SK-N-MC (cell line): Measurements from ENCODE around the gene PCGF3.

Experiments used
- DNase-seq: peaks from one replicate; pipeline ENCODE4 v3.0.0-alpha.2; 2011; ENCODE audit warnings: low read depth, low spot score
- H3K27ac ChIP-seq: fragments of 200-600 bp; sonication (generic); 2 replicates; pipeline ENCODE4 v1.5.1; 2016; ENCODE audit warnings: mixed run types
- H3K36me3 ChIP-seq: fragments of 200-600 bp; sonication (generic); 2 replicates; pipeline ENCODE4 v1.6.1; 2017; ENCODE audit warnings: antibody characterized with exemption, low read length, mixed read lengths; ENCODE audit not compliant: insufficient read depth
- H3K4me3 ChIP-seq: fragments of 200-600 bp; sonication (generic); 2 replicates; pipeline ENCODE4 v1.5.1; 2016
- H3K9ac ChIP-seq: fragments of 200-600 bp; sonication (generic); 2 replicates; pipeline ENCODE4 v1.8.0; 2017; ENCODE audit warnings: mixed run types, mixed read lengths; ENCODE audit not compliant: insufficient read length
- H3K9me3 ChIP-seq: fragments of 200-600 bp; sonication (generic); 2 replicates; pipeline ENCODE4 v1.6.1; 2017; ENCODE audit warnings: low read depth, mild to moderate bottlenecking, antibody characterized with exemption, low read length, moderate library complexity, mixed read lengths
- EZH2 ChIP-seq: fragments of 200-600 bp; sonication (generic); IDR thresholded peaks from one replicate; pipeline ENCODE4 v1.6.1; 2017; ENCODE audit warnings: antibody characterized with exemption
- FOXP2 ChIP-seq: optimal IDR thresholded peaks from 2 replicates; pipeline ENCODE3; 2011; ENCODE audit warnings: mild to moderate bottlenecking, moderate library complexity; ENCODE audit not compliant: insufficient read depth; ENCODE audit errors: extremely low read length, control extremely low read depth
- POLR2AphosphoS5 ChIP-seq: IDR thresholded peaks from 2 replicates; pipeline ENCODE4 v1.6.1; 2012; ENCODE audit warnings: mild to moderate bottlenecking, low read depth, low read length, borderline replicate concordance

Gene PCGF3

GRCh38 chr4:661231-661630 lies 44.4 kb upstream of the PCGF3 start:
- Histone ChIP-seq H3K9me3 (no peaks in the 10 kb centered on the region), H3K9ac (no peak overlapping the region), H3K36me3 (no peaks in the 10 kb centered on the region), H3K4me3 (no peak overlapping the region), H3K27ac (no peak overlapping the region)
- no peak for DNase-seq
- no peak for TF ChIP-seq FOXP2
- TF ChIP-seq POLR2AphosphoS5: no peak
- TF ChIP-seq EZH2: no peak

- Histone ChIP-seq H3K27ac (no peak overlapping the region), H3K9me3 (no peaks in the 10 kb centered on the region), H3K36me3 (no peaks in the 10 kb centered on the region), H3K9ac (no peak overlapping the region), H3K4me3 (no peak overlapping the region)
- no peak for DNase-seq
- TF ChIP-seq POLR2AphosphoS5: no peak
- TF ChIP-seq EZH2: no peak
- no peak for TF ChIP-seq FOXP2
Measured at GRCh38 chr4:661881-662761, 43.5 kb upstream of the PCGF3 start.

GRCh38 chr4:663046-663437 lies 42.6 kb upstream of the PCGF3 start:
- H3K9ac ChIP-seq: peak overlapping the region; percentile 55
- H3K27ac ChIP-seq: no peak overlapping the region
- H3K36me3 ChIP-seq: no peaks in the 10 kb centered on the region
- TF ChIP-seq POLR2AphosphoS5 (no peak), EZH2 (no peak), FOXP2 (no peak)
- H3K9me3 ChIP-seq: no peaks in the 10 kb centered on the region
- no peak for DNase-seq
- H3K4me3 ChIP-seq: peak overlapping the region; percentile 71

- H3K9me3 ChIP-seq: no peaks in the 10 kb centered on the region
- H3K36me3 ChIP-seq: no peaks in the 10 kb centered on the region
- no peak for DNase-seq
- peak overlapping the region; percentile 55 for H3K9ac ChIP-seq
- H3K4me3 ChIP-seq: peak overlapping the region; percentile 71
- TF ChIP-seq EZH2: no peak
- no peak; the same call in 1 of the 2 replicates for TF ChIP-seq POLR2AphosphoS5
- no peak for TF ChIP-seq FOXP2
- no peak overlapping the region for H3K27ac ChIP-seq
Measured at GRCh38 chr4:663438-664428, 41.9 kb upstream of the PCGF3 start.

- no peak for DNase-seq
- no peak overlapping the region for H3K27ac ChIP-seq
- no peaks in the 10 kb centered on the region for H3K36me3 ChIP-seq
- TF ChIP-seq POLR2AphosphoS5 (no peak), EZH2 (no peak), FOXP2 (no peak)
- H3K4me3 ChIP-seq: no peak overlapping the region
- no peak overlapping the region for H3K9ac ChIP-seq
- H3K9me3 ChIP-seq: no peaks in the 10 kb centered on the region
Measured at GRCh38 chr4:664713-665231, 40.9 kb upstream of the PCGF3 start.

GRCh38 chr4:665381-665750 lies 40.3 kb upstream of the PCGF3 start:
- Histone ChIP-seq H3K9me3 (no peaks in the 10 kb centered on the region), H3K9ac (no peak overlapping the region), H3K36me3 (no peaks in the 10 kb centered on the region), H3K4me3 (no peak overlapping the region), H3K27ac (no peak overlapping the region)
- TF ChIP-seq FOXP2 (no peak), POLR2AphosphoS5 (no peak), EZH2 (no peak)
- no peak for DNase-seq

- TF ChIP-seq EZH2 (no peak), POLR2AphosphoS5 (no peak), FOXP2 (no peak)
- no peak overlapping the region for H3K9ac ChIP-seq
- H3K9me3 ChIP-seq: no peaks in the 10 kb centered on the region
- no peak overlapping the region for H3K27ac ChIP-seq
- no peak for DNase-seq
- peaks cover 4% of the 10 kb centered on the region; the same call in 1 of the 2 replicates for H3K36me3 ChIP-seq
- H3K4me3 ChIP-seq: no peak overlapping the region
Measured at GRCh38 chr4:665751-666435, 39.7 kb upstream of the PCGF3 start.
